Measurements from ENCODE around the gene FGFR3. TPM values are rescaled to one million over a fixed set of nuclear protein-coding genes. Genes with fewer than 3 reads are reported as not detected.

The FGFR3 gene
- total and polyA plus RNA-seq, 2 of the 4 experiments (the other 2 are of a cell fraction): 0.18 to 0.67 TPM

DNA sequence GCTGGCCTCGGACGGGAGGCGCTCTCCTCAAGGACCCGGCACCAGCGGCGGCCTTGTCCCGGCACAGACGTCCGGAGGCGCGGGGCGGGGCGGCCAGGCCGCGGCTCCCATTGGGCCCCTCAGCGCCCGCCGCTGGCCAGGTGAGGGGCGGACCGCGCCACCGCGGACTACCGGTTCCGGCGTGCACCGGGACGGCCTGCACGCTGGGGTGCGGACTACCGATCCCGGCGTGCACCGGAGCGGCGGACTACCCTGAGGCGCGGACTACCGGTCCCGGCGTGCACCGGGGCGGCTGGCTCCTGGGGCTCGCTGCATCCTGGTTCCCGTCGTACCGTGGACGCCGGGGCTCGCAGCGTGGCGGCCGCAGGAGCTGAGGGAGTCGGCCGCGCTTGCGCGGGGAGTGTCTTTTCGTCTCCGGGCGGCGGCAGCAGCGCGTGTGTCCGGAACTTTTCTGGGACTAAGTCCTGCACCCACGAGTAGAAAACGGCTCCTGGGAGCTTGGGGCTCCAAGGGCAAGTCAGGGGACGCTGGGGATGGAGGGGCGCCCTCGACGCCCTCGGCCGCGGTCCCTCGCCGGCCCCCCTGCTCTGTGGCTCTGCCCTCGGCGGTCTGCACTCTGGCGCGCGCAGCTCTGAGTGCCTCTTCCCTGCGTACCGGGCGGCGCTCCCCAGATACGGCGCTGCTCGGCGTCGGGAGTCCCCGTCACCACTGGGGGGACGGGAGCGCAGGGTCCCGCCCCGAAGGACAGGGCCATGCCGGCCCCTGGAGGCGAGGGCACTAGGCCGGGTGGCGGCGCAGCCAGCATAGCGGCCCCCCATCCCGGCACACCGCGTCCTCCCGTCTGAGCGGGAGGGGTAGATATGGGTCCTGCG, 63.2 kb downstream of the FGFR3 start, which contains the start of gene LETM1:
TSS of gene LETM1 (minus strand) at position 86 of the 872 bp plus-strand sequence. CDS start 206 bp downstream, outside the sequence.
- in situ Hi-C loops (cut with MboI; ENCODE audit: low sequenced_read_pairs) (no loop called here), intact Hi-C loops (cut with micrococcal nuclease) (loop anchor here (2.0 to 5.0 kb wide), 2 partner anchors 14 to 41 kb away; partner anchors contain the start of gene NSD2), dilution Hi-C loops (cut with HindIII; ENCODE audit: low sequenced_read_pairs, unreplicated experiment) (no loop called here)
- Histone ChIP-seq H2BK120ac (ENCODE audit: low read depth, low read length) (no peak within 1 kb of the TSS; the same call in 1 of the 2 replicates), H2AK5ac (ENCODE audit: low read depth, low read length) (peak within 1 kb of the TSS; percentile 86), H3K27ac (ENCODE audit: insufficient read depth, low read length) (peak within 1 kb of the TSS; percentile 81), H3K14ac (replicated peaks; ENCODE audit: low read depth, low read length) (peak within 1 kb of the TSS; percentile 89), H4K20me1 (ENCODE audit: insufficient read depth, low read length) (peaks cover 27% of the 10 kb centered on the region), H3K36me3 (ENCODE audit: control insufficient read depth, insufficient read depth, low read length) (no peaks in the 10 kb centered on the region; the same call in none of the 2 replicates), H3K56ac (ENCODE audit: extremely low read depth, insufficient read depth, low read length) (peak within 1 kb of the TSS; percentile 36), H4K5ac (ENCODE audit: low read depth, low read length) (peak within 1 kb of the TSS; percentile 71), H3K4ac (ENCODE audit: low read depth, low read length) (peak within 1 kb of the TSS; percentile 85), H2BK5ac (ENCODE audit: low read depth, low read length, poor library complexity, severe bottlenecking) (peak within 1 kb of the TSS; percentile 83), H4K91ac (ENCODE audit: insufficient read depth, low read depth, low read length) (peak within 1 kb of the TSS; percentile 73), H3K27me3 (ENCODE audit: control insufficient read depth, insufficient read depth, low read length) (no peaks in the 10 kb centered on the region), H3K4me2 (ENCODE audit: low read depth, low read length) (peak within 1 kb of the TSS; percentile 99), H2BK15ac (ENCODE audit: low read depth, low read length) (no peak within 1 kb of the TSS), H2AFZ (replicated peaks; ENCODE audit: low read length, poor library complexity) (peak within 1 kb of the TSS; percentile 95), H3K4me1 (ENCODE audit: control insufficient read depth, insufficient read depth, low read length) (peaks cover 18% of the 10 kb centered on the region), H2AK9ac (replicated peaks; ENCODE audit: low read depth, low read length, poor library complexity) (peak within 1 kb of the TSS; percentile 98), H3K79me1 (ENCODE audit: low read depth in 1 of 2, low read length in 2 of 2) (peaks cover 26 to 58% of the 10 kb centered on the region in 2 experiments), H3K18ac (ENCODE audit: low read depth, low read length) (peak within 1 kb of the TSS; percentile 14; the same call in 1 of the 2 replicates), H3K9me3 (ENCODE audit: control insufficient read depth, insufficient read depth, low read length) (no peaks in the 10 kb centered on the region), H3K23ac (ENCODE audit: low read depth, low read length) (peak within 1 kb of the TSS; percentile 72), H3K9ac (ENCODE audit: low read depth, low read length) (peak within 1 kb of the TSS; percentile 91), H3K9me1 (ENCODE audit: insufficient read depth, low read length) (peaks cover 28% of the 10 kb centered on the region), H3K4me3 (ENCODE audit: insufficient read depth, low read depth, low read length) (peak within 1 kb of the TSS; percentile 94), H2BK20ac (ENCODE audit: low read depth, low read length) (no peak within 1 kb of the TSS), H4K8ac (ENCODE audit: low read depth in 2 of 2, low read length in 2 of 2) (peak within 1 kb of the TSS; percentile 92 to 95; a peak in 3 of 4 replicates)
- CTCF ChIA-PET: no interaction called here
- ATAC-seq (ENCODE audit: low read depth) (peak; percentile 95), DNase-seq (peak; percentile 95)
- POLR2A ChIA-PET (ENCODE audit: unreplicated experiment): interaction anchor here (0.6 to 0.7 kb wide), 3 partner anchors 11 to 644 kb away, joined by 3 to 9 read pairs (median 4); no protein-coding TSS in a partner anchor
- WGBS, 2 experiments (ENCODE audit: extremely low coverage in 2 of 2, insufficient read length in 1 of 2): 1% methylated on average over 67 of the region's 107 CpGs; no CpG with 5 or more reads in 1 of the 2 experiments
- BruUV-seq (replicated peaks): no TSS peak
- no peak for TF ChIP-seq SMC3 (IDR thresholded peaks at IDR 0.05; ENCODE audit: low read depth, low read length)
- no peak for TF ChIP-seq CEBPB (IDR thresholded peaks at IDR 0.05; ENCODE audit: low read depth, low read length)
- peak; percentile 14; the same call in 1 of the 2 replicates for TF ChIP-seq MAZ (IDR thresholded peaks at IDR 0.05; ENCODE audit: borderline replicate concordance, low read depth, low read length)
- TF ChIP-seq CHD1 (IDR thresholded peaks at IDR 0.05; ENCODE audit: low read depth, low read length): no peak
- no peak for TF ChIP-seq RAD21 (IDR thresholded peaks at IDR 0.05; ENCODE audit: low read length)
- no peak for TF ChIP-seq FOS (IDR thresholded peaks at IDR 0.05; ENCODE audit: low read depth, low read length)
- TF ChIP-seq, protein P1, sequence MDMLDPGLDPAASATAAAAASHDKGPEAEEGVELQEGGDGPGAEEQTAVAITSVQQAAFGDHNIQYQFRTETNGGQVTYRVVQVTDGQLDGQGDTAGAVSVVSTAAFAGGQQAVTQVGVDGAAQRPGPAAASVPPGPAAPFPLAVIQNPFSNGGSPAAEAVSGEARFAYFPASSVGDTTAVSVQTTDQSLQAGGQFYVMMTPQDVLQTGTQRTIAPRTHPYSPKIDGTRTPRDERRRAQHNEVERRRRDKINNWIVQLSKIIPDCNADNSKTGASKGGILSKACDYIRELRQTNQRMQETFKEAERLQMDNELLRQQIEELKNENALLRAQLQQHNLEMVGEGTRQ (IDR thresholded peaks at IDR 0.05; ENCODE audit: low read depth, low read length): no peak
- no peak for TF ChIP-seq NFE2L2 (IDR thresholded peaks at IDR 0.05; ENCODE audit: low read depth, low read length)
- TF ChIP-seq, protein P2, sequence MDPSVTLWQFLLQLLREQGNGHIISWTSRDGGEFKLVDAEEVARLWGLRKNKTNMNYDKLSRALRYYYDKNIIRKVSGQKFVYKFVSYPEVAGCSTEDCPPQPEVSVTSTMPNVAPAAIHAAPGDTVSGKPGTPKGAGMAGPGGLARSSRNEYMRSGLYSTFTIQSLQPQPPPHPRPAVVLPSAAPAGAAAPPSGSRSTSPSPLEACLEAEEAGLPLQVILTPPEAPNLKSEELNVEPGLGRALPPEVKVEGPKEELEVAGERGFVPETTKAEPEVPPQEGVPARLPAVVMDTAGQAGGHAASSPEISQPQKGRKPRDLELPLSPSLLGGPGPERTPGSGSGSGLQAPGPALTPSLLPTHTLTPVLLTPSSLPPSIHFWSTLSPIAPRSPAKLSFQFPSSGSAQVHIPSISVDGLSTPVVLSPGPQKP (IDR thresholded peaks at IDR 0.05; ENCODE audit: borderline replicate concordance, low read depth, low read length): no peak
- no peak for TF ChIP-seq RFX5 (IDR thresholded peaks at IDR 0.05; ENCODE audit: low read depth, low read length)
- TF ChIP-seq POLR2A (IDR thresholded peaks at IDR 0.05; ENCODE audit: low read depth, low read length): peak; percentile 67
- no peak for TF ChIP-seq RCOR1 (IDR thresholded peaks at IDR 0.05; ENCODE audit: insufficient replicate concordance, low read length)
- TF ChIP-seq MAFK (IDR thresholded peaks at IDR 0.05; ENCODE audit: low read depth, low read length): no peak
